Loucy (cell line): ENCODE measurements around the gene ARMH3.

Source experiments
- H2AFZ ChIP-seq: fragments of 200-600 bp; sonication (generic); 2 replicates; pipeline ENCODE4 v1.6.0; 2016; ENCODE audit warnings: antibody characterized with exemption, mild to moderate bottlenecking, low read length, moderate library complexity
- H3F3A ChIP-seq: fragments of 200-600 bp; 2 replicates; pipeline ENCODE4 v1.6.0; 2016; ENCODE audit warnings: antibody characterized with exemption, low read depth, mild to moderate bottlenecking
- H3K27me3 ChIP-seq: fragments of 200-600 bp; sonication (generic); 2 replicates; pipeline ENCODE4 v1.6.1; 2014; ENCODE audit warnings: low read length, mild to moderate bottlenecking; ENCODE audit not compliant: insufficient read depth, poor library complexity, severe bottlenecking
- H3K36me3 ChIP-seq: fragments of 200-600 bp; sonication (generic); 2 replicates; pipeline ENCODE4 v1.6.1; 2016; ENCODE audit warnings: low read length; ENCODE audit not compliant: insufficient read depth
- H3K4me1 ChIP-seq: fragments of 200-600 bp; sonication (generic); 2 replicates; pipeline ENCODE4 v1.5.1; 2014; ENCODE audit warnings: low read length, mild to moderate bottlenecking; ENCODE audit not compliant: insufficient read depth, poor library complexity, severe bottlenecking
- H3K4me2 ChIP-seq: fragments of 200-600 bp; sonication (generic); 2 replicates; pipeline ENCODE4 v1.6.0; 2014; ENCODE audit warnings: antibody characterized with exemption, low read length, low read depth, mild to moderate bottlenecking; ENCODE audit not compliant: poor library complexity, severe bottlenecking
- H3K4me3 ChIP-seq: fragments of 200-600 bp; sonication (generic); 2 replicates; pipeline ENCODE4 v1.5.1; 2014; ENCODE audit warnings: low read length, mild to moderate bottlenecking, mixed read lengths; ENCODE audit not compliant: poor library complexity, severe bottlenecking
- H3K79me2 ChIP-seq: fragments of 200-600 bp; sonication (generic); 2 replicates; pipeline ENCODE4 v1.6.1; 2014; ENCODE audit warnings: low read length; ENCODE audit not compliant: insufficient read depth
- H3K9ac ChIP-seq: fragments of 200-600 bp; sonication (generic); 2 replicates; pipeline ENCODE4 v1.6.0; 2014; ENCODE audit warnings: mild to moderate bottlenecking, low read depth, low read length, moderate library complexity; ENCODE audit not compliant: poor library complexity, severe bottlenecking
- H3K9me2 ChIP-seq: fragments of 200-600 bp; sonication (generic); replicated peaks from 2 replicates; pipeline ENCODE4 v1.6.1; 2016; ENCODE audit warnings: low read depth, low read length, mixed read lengths
- H3K9me3 ChIP-seq: fragments of 200-600 bp; sonication (generic); 2 replicates; pipeline ENCODE4 v1.6.1; 2014; ENCODE audit warnings: mild to moderate bottlenecking, antibody characterized with exemption, low read length, low read depth; ENCODE audit not compliant: insufficient read depth
- H4K20me1 ChIP-seq: fragments of 200-600 bp; sonication (generic); 2 replicates; pipeline ENCODE4 v1.6.0; 2014; ENCODE audit warnings: antibody characterized with exemption, low read length, mild to moderate bottlenecking; ENCODE audit not compliant: insufficient read depth, poor library complexity, severe bottlenecking
- CTCF ChIP-seq: fragments of 200-600 bp; sonication (generic); conservative IDR thresholded peaks from 2 replicates; pipeline ENCODE4 v1.5.1; 2014; ENCODE audit warnings: mild to moderate bottlenecking, antibody characterized with exemption, low read length
- EZH2phosphoT487 ChIP-seq: fragments of 200-600 bp; IDR thresholded peaks from 2 replicates; pipeline ENCODE4 v1.6.1; 2018; ENCODE audit warnings: antibody characterized with exemption, mild to moderate bottlenecking, moderate library complexity, borderline replicate concordance

The ARMH3 gene

GRCh38 chr10:102003541-102003940 is 52.4 kb downstream of the ARMH3 start:
- no peaks in the 10 kb centered on the region for H4K20me1 ChIP-seq
- no peaks in the 10 kb centered on the region for H3K4me1 ChIP-seq

GRCh38 chr10:102001435-102002068 is 54.4 kb downstream of the ARMH3 start:
- no peaks in the 10 kb centered on the region for H4K20me1 ChIP-seq
- H3K79me2 ChIP-seq: no peaks in the 10 kb centered on the region
- no peaks in the 10 kb centered on the region for H3K9me3 ChIP-seq
- no peak overlapping the region for H3K4me3 ChIP-seq
- peaks cover 48% of the 10 kb centered on the region; the same call in 1 of the 2 replicates for H3K36me3 ChIP-seq
- H3K9ac ChIP-seq: no peak overlapping the region
- H3K27me3 ChIP-seq: no peaks in the 10 kb centered on the region
- H3K4me2 ChIP-seq: no peak overlapping the region
- H2AFZ ChIP-seq: no peak overlapping the region
- H3K9me2 ChIP-seq: no peaks in the 10 kb centered on the region
- H3K4me1 ChIP-seq: no peaks in the 10 kb centered on the region
- TF ChIP-seq CTCF: no peak
- TF ChIP-seq EZH2phosphoT487: no peak
- H3F3A ChIP-seq: no peaks in the 10 kb centered on the region

More at GRCh38 chr10:102003541-102003940, 52.4 kb downstream of the ARMH3 start:
- TF ChIP-seq CTCF (no peak), EZH2phosphoT487 (no peak)
- Histone ChIP-seq H3K36me3 (peaks cover 41% of the 10 kb centered on the region; the same call in 1 of the 2 replicates), H3K4me3 (no peak overlapping the region), H3K27me3 (no peaks in the 10 kb centered on the region), H3K9me3 (no peaks in the 10 kb centered on the region), H3K9me2 (no peaks in the 10 kb centered on the region), H3F3A (no peaks in the 10 kb centered on the region), H3K79me2 (no peaks in the 10 kb centered on the region), H3K4me2 (no peak overlapping the region), H3K9ac (no peak overlapping the region), H2AFZ (no peak overlapping the region)

GRCh38 chr10:101997803-101998202 is 58.2 kb downstream of the ARMH3 start:
- Histone ChIP-seq H3K4me3 (no peak overlapping the region), H3K4me1 (no peaks in the 10 kb centered on the region), H4K20me1 (no peaks in the 10 kb centered on the region), H3K9ac (no peak overlapping the region), H2AFZ (no peak overlapping the region), H3K9me2 (no peaks in the 10 kb centered on the region), H3K36me3 (peaks cover 47% of the 10 kb centered on the region; the same call in 1 of the 2 replicates), H3K4me2 (no peak overlapping the region), H3K27me3 (no peaks in the 10 kb centered on the region), H3K9me3 (no peaks in the 10 kb centered on the region), H3F3A (no peaks in the 10 kb centered on the region), H3K79me2 (no peaks in the 10 kb centered on the region)
- TF ChIP-seq EZH2phosphoT487: no peak

GRCh38 chr10:101995451-101996063 is 60.4 kb downstream of the ARMH3 start:
- Histone ChIP-seq H3K27me3 (no peaks in the 10 kb centered on the region), H3K36me3 (peaks cover 62% of the 10 kb centered on the region; the same call in 1 of the 2 replicates), H3K9ac (no peak overlapping the region), H2AFZ (no peak overlapping the region), H3K4me3 (no peak overlapping the region), H3K4me2 (no peak overlapping the region), H3K9me2 (no peaks in the 10 kb centered on the region), H3K79me2 (no peaks in the 10 kb centered on the region), H3K4me1 (no peaks in the 10 kb centered on the region), H4K20me1 (no peaks in the 10 kb centered on the region), H3K9me3 (no peaks in the 10 kb centered on the region), H3F3A (no peaks in the 10 kb centered on the region)
- TF ChIP-seq CTCF (no peak), EZH2phosphoT487 (no peak)
